IMR-90 (cell line): ENCODE results near the gene SOX2. TPM values are rescaled to one million over a fixed set of nuclear protein-coding genes. Genes with fewer than 3 reads are reported as not detected.
A peak's percentile ranks its signal among the peaks of the same experiment; 100 is the strongest.

Experiments used
- ATAC-seq: fragments of 200-7000 bp; cut with Tn5 transposase; 2 replicates; pipeline ENCODE4 v1.9.1; 2020; ENCODE audit warnings: low read depth, mild to moderate bottlenecking, moderate library complexity
- BruUV-seq: library from RNA; stranded (reverse); fragments of 400-500 nt; replicated peaks from 2 replicates; lab custom pipeline; 2021; lab: Mats Ljungman, UMichigan
- CTCF ChIA-PET: fragments of 300-600 bp; formaldehyde crosslinking; extraction: SDS; loops from one replicate; lab custom pipeline; 2021; ENCODE audit warnings: antibody characterized with exemption; lab: Yijun Ruan, JAX
- POLR2A ChIA-PET: fragments of 300-600 bp; sonication (Branson Sonifier 250); formaldehyde crosslinking; loops from one replicate; lab custom pipeline; 2022; ENCODE audit warnings: antibody characterized with exemption; ENCODE audit not compliant: unreplicated experiment; lab: Charles Lee
- DNase-seq: peaks from one replicate; pipeline ENCODE4 v3.0.0; 2013
- H2AFZ ChIP-seq: replicated peaks from 2 replicates; pipeline ENCODE3; 2013; ENCODE audit warnings: low read length, mild to moderate bottlenecking; ENCODE audit not compliant: poor library complexity
- H2AK5ac ChIP-seq: 2 replicates; pipeline ENCODE4 v1.6.1; 2013; ENCODE audit warnings: low read depth, low read length, inconsistent platforms
- H2AK9ac ChIP-seq: replicated peaks from 2 replicates; pipeline ENCODE3; 2013; ENCODE audit warnings: mild to moderate bottlenecking, low read depth, low read length, moderate library complexity; ENCODE audit not compliant: poor library complexity
- H2BK120ac ChIP-seq: 2 replicates; pipeline ENCODE4 v1.6.1; 2013; ENCODE audit warnings: low read depth, low read length, inconsistent platforms
- H2BK15ac ChIP-seq: 3 replicates; pipeline ENCODE4 v1.6.1; 2013; ENCODE audit warnings: low read depth, low read length, inconsistent platforms
- H2BK20ac ChIP-seq: 2 replicates; pipeline ENCODE4 v1.6.1; 2013; ENCODE audit warnings: low read depth, mild to moderate bottlenecking, inconsistent platforms, low read length, moderate library complexity
- H2BK5ac ChIP-seq: 2 replicates; pipeline ENCODE4 v1.6.1; 2013; ENCODE audit warnings: mild to moderate bottlenecking, low read depth, low read length, inconsistent platforms; ENCODE audit not compliant: poor library complexity, severe bottlenecking
- H3K14ac ChIP-seq: replicated peaks from 2 replicates; pipeline ENCODE4 v1.6.1; 2013; ENCODE audit warnings: low read depth, low read length, inconsistent platforms
- H3K18ac ChIP-seq: 2 replicates; pipeline ENCODE4 v1.6.1; 2013; ENCODE audit warnings: low read depth, low read length, control low read depth
- H3K23ac ChIP-seq: 2 replicates; pipeline ENCODE4 v1.6.1; 2013; ENCODE audit warnings: low read depth, low read length, inconsistent platforms
- H3K27ac ChIP-seq: 2 replicates; pipeline ENCODE4 v1.5.1; 2013; ENCODE audit warnings: mild to moderate bottlenecking, control low read depth, low read length; ENCODE audit not compliant: insufficient read depth
- H3K27me3 ChIP-seq: 2 replicates; pipeline ENCODE4 v1.6.1; 2013; ENCODE audit warnings: low read length; ENCODE audit not compliant: control insufficient read depth, insufficient read depth
- H3K36me3 ChIP-seq: 2 replicates; pipeline ENCODE4 v1.6.1; 2013; ENCODE audit warnings: low read length, mixed read lengths; ENCODE audit not compliant: control insufficient read depth, insufficient read depth
- H3K4ac ChIP-seq: 2 replicates; pipeline ENCODE4 v1.6.1; 2013; ENCODE audit warnings: low read depth, low read length, inconsistent platforms
- H3K4me1 ChIP-seq: 2 replicates; pipeline ENCODE4 v1.6.1; 2013; ENCODE audit warnings: low read length, mixed read lengths; ENCODE audit not compliant: control insufficient read depth, insufficient read depth
- H3K4me2 ChIP-seq: 2 replicates; pipeline ENCODE4 v1.6.1; 2013; ENCODE audit warnings: low read depth, mild to moderate bottlenecking, control low read depth, low read length, moderate library complexity
- H3K4me3 ChIP-seq: 2 replicates; pipeline ENCODE4 v1.5.1; 2013; ENCODE audit warnings: low read depth, mild to moderate bottlenecking, control low read depth, low read length, moderate library complexity; ENCODE audit not compliant: insufficient read depth
- H3K56ac ChIP-seq: 2 replicates; pipeline ENCODE4 v1.6.1; 2013; ENCODE audit warnings: low read length, inconsistent platforms; ENCODE audit not compliant: insufficient read depth; ENCODE audit errors: extremely low read depth
- H3K79me1 ChIP-seq, 2 experiments: 2 replicates each; pipeline ENCODE4 v1.6.1; 2013; ENCODE audit warnings: low read length in 2 of 2, inconsistent platforms in 1 of 2, low read depth in 1 of 2
- H3K9ac ChIP-seq: 2 replicates; pipeline ENCODE4 v1.6.1; 2013; ENCODE audit warnings: low read depth, low read length, control low read depth
- H3K9me1 ChIP-seq: 2 replicates; pipeline ENCODE4 v1.6.1; 2013; ENCODE audit warnings: low read length, inconsistent platforms; ENCODE audit not compliant: insufficient read depth
- H3K9me3 ChIP-seq: 2 replicates; pipeline ENCODE4 v1.6.1; 2013; ENCODE audit warnings: low read length; ENCODE audit not compliant: control insufficient read depth, insufficient read depth
- H4K20me1 ChIP-seq: 2 replicates; pipeline ENCODE4 v1.6.1; 2013; ENCODE audit warnings: low read length, inconsistent platforms; ENCODE audit not compliant: insufficient read depth
- H4K5ac ChIP-seq: 2 replicates; pipeline ENCODE4 v1.6.1; 2013; ENCODE audit warnings: mild to moderate bottlenecking, low read depth, low read length, control low read depth
- H4K8ac ChIP-seq, 2 experiments: 2 replicates each; pipeline ENCODE4 v1.6.1; 2013; ENCODE audit warnings: low read depth in 2 of 2, low read length in 2 of 2, control low read depth in 1 of 2, inconsistent platforms in 1 of 2
- H4K91ac ChIP-seq: 2 replicates; pipeline ENCODE4 v1.6.1; 2013; ENCODE audit warnings: low read depth, low read length, inconsistent platforms; ENCODE audit not compliant: insufficient read depth
- CEBPB ChIP-seq: IDR thresholded peaks from 2 replicates; pipeline ENCODE4 v1.6.1; 2012; ENCODE audit warnings: low read depth, low read length, improper control_type of control experiment
- WGBS, 2 experiments: methylation state at CpG; one replicate each; pipeline versions ENCODE4 v1.1.5 to v1.1.7; 2013; ENCODE audit warnings: missing lambda C conversion rate in 2 of 2; ENCODE audit not compliant: insufficient read length in 1 of 2; ENCODE audit errors: extremely low coverage in 2 of 2; 5-methylcytosine and 5-hydroxymethylcytosine counted together
- dilution Hi-C: fragments of 300-500 bp; cut with HindIII; formaldehyde crosslinking; loops from one replicate; pipeline ENCODE4 v1.14.3; 2018; ENCODE audit warnings: low sequenced_read_pairs; ENCODE audit not compliant: unreplicated experiment
- in situ Hi-C: fragments of 300-500 bp; cut with MboI; formaldehyde crosslinking; loops from 3 replicates; pipeline ENCODE4 v1.14.3; 2019; ENCODE audit warnings: low sequenced_read_pairs, inconsistent platforms, mixed read lengths
- intact Hi-C: fragments of 100-400 bp; cut with micrococcal nuclease; formaldehyde crosslinking; loops from 2 replicates; pipeline ENCODE4 v1.10.0; 2022
- polyA plus RNA-seq, 3 experiments: library from polyadenylated mRNA; depleted of rRNA; stranded (reverse); fragments of >200 nt; gene quantifications; 2 replicates each; pipeline ENCODE4 v1.2.3, GENCODE V29; 2012; ENCODE audit warnings: low replicate concordance in 1 of 3
- total RNA-seq: library from RNA; depleted of rRNA; stranded (reverse); fragments of >200 nt; gene quantifications from 2 replicates; pipeline ENCODE4 v1.2.3, GENCODE V29; 2012

The SOX2 gene
- total and polyA plus RNA-seq, 2 of the 4 experiments (the other 2 are of a cell fraction) = not detected

- H3K9ac ChIP-seq = no peak overlapping the region
- no peaks in the 10 kb centered on the region for H3K9me3 ChIP-seq
- H2AK9ac ChIP-seq = no peak overlapping the region
- no peaks in the 10 kb centered on the region for H4K20me1 ChIP-seq
- ATAC-seq = no peak
- H2BK5ac ChIP-seq = no peak overlapping the region
- WGBS, 2 experiments = 4% methylated on average over 4 of the region's 14 CpGs; no CpG with 5 or more reads in 1 of the 2 experiments
- no peak overlapping the region for H2BK20ac ChIP-seq
- peak overlapping the region; percentile 51 for H2AFZ ChIP-seq
- H3K36me3 ChIP-seq = no peaks in the 10 kb centered on the region
- peaks cover 28% of the 10 kb centered on the region for H3K27me3 ChIP-seq
- ChIA-PET POLR2A (no interaction called here), CTCF (no interaction called here)
- no peak overlapping the region for H2AK5ac ChIP-seq
- no peak overlapping the region for H4K5ac ChIP-seq
- H3K27ac ChIP-seq = no peak overlapping the region
- dilution Hi-C loops = no loop called here
- no peak for DNase-seq
- intact Hi-C loops = loop anchor here (5.0 kb wide), 1 partner anchor 1012 kb away; no protein-coding TSS in a partner anchor
- no TSS peak for BruUV-seq
- no peaks in the 10 kb centered on the region for H3K79me1 ChIP-seq
- H4K8ac ChIP-seq = no peak overlapping the region
- no peaks in the 10 kb centered on the region for H3K4me1 ChIP-seq
- no peak overlapping the region for H3K14ac ChIP-seq
- no peak overlapping the region for H3K4me3 ChIP-seq
- no peak overlapping the region for H3K56ac ChIP-seq
- H4K91ac ChIP-seq = no peak overlapping the region
- H2BK120ac ChIP-seq = no peak overlapping the region
- H3K4ac ChIP-seq = no peak overlapping the region
- no peak overlapping the region for H2BK15ac ChIP-seq
- in situ Hi-C loops = loop anchor here (5.0 kb wide), 1 partner anchor 983 kb away; no protein-coding TSS in a partner anchor
- H3K9me1 ChIP-seq = no peaks in the 10 kb centered on the region
- H3K18ac ChIP-seq = no peak overlapping the region
- H3K23ac ChIP-seq = no peak overlapping the region
- TF ChIP-seq CEBPB = no peak
- no peak overlapping the region for H3K4me2 ChIP-seq
Measured at GRCh38 chr3:181704421-181705085, 7.2 kb upstream of the SOX2 start.
